Tibial nerve (tissue), 3 donors: ENCODE measurements around the gene KASH5.

ENCODE experiments used
- POLR2A ChIP-seq, 2 donors: fragments of 450-650 bp; IDR thresholded peaks; one replicate each; pipeline ENCODE4 v1.6.1; 2017; ENCODE audit warnings: antibody characterized with exemption in 2 of 2, mild to moderate bottlenecking in 2 of 2, moderate library complexity in 2 of 2
- TF ChIP-seq, protein P1 (sequence below), 5 experiments: fragments of 200-600 bp in 3 of 5; fragments of 450-650 bp in 2 of 5; sonication (generic) in 3 of 5; IDR thresholded peaks; one replicate each; pipeline ENCODE4 v1.5.1; 2016 to 2019; ENCODE audit warnings: antibody characterized with exemption in 5 of 5, mild to moderate bottlenecking in 3 of 5, moderate library complexity in 2 of 5

GRCh38 chr19:49432141-49433073, 44.4 kb downstream of the KASH5 start:
- TF ChIP-seq, protein P1, sequence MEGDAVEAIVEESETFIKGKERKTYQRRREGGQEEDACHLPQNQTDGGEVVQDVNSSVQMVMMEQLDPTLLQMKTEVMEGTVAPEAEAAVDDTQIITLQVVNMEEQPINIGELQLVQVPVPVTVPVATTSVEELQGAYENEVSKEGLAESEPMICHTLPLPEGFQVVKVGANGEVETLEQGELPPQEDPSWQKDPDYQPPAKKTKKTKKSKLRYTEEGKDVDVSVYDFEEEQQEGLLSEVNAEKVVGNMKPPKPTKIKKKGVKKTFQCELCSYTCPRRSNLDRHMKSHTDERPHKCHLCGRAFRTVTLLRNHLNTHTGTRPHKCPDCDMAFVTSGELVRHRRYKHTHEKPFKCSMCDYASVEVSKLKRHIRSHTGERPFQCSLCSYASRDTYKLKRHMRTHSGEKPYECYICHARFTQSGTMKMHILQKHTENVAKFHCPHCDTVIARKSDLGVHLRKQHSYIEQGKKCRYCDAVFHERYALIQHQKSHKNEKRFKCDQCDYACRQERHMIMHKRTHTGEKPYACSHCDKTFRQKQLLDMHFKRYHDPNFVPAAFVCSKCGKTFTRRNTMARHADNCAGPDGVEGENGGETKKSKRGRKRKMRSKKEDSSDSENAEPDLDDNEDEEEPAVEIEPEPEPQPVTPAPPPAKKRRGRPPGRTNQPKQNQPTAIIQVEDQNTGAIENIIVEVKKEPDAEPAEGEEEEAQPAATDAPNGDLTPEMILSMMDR (IDR thresholded peaks at IDR 0.05): no peak
- no peak for TF ChIP-seq POLR2A (IDR thresholded peaks at IDR 0.05)
